ENCODE results near the gene ADAMTSL1.

Gene ADAMTSL1

DNA sequence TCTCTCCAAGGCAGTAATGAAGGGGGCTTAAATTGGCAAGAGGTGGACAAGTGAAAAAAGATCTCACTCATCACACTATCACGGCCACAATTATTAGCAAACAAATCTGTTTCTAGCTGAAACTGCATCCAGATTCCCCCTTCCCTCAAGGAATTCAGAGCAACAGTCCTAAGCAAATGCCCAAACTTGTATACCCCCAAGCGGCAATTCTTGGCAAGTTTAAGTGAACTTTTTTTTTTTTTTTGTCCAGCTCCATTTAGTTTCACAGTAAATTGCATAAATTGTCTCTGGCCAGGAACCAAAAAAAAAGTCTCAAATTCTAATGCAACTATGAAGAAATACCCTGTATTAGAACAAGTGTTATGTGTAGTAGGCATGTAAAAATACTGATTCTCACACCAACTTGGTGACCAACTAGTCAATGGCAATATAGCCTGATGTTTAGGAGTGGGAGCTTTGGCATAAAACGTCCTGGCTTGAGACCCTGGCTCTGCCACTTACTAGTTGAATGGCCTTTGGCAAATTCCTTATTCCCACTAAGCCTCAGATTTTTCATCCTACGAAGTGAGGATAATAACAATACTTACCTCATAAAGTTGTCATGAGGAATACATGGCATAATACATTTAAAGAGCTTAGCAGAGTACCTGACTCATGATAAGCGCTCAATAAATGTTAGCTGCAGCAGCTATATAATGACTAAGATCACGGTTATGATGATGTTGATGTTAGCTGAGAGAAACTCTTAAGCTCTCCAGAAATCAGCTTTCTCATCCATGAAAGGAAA is 193.2 kb downstream of the ADAMTSL1 start:
- no peak overlapping the region for H3K27ac ChIP-seq (ENCODE audit: low read length)
- no peaks in the 10 kb centered on the region for H3K36me3 ChIP-seq (replicated peaks; ENCODE audit: low read depth, low read length)
- no peaks in the 10 kb centered on the region for H3K9me3 ChIP-seq (ENCODE audit: insufficient read depth, low read length)
- no peak overlapping the region for H2AFZ ChIP-seq (ENCODE audit: low read depth, low read length)
- TF ChIP-seq EZH2phosphoT487 (IDR thresholded peaks at IDR 0.05; ENCODE audit: low read depth), result no peak
- TF ChIP-seq, protein P1, sequence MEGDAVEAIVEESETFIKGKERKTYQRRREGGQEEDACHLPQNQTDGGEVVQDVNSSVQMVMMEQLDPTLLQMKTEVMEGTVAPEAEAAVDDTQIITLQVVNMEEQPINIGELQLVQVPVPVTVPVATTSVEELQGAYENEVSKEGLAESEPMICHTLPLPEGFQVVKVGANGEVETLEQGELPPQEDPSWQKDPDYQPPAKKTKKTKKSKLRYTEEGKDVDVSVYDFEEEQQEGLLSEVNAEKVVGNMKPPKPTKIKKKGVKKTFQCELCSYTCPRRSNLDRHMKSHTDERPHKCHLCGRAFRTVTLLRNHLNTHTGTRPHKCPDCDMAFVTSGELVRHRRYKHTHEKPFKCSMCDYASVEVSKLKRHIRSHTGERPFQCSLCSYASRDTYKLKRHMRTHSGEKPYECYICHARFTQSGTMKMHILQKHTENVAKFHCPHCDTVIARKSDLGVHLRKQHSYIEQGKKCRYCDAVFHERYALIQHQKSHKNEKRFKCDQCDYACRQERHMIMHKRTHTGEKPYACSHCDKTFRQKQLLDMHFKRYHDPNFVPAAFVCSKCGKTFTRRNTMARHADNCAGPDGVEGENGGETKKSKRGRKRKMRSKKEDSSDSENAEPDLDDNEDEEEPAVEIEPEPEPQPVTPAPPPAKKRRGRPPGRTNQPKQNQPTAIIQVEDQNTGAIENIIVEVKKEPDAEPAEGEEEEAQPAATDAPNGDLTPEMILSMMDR (IDR thresholded peaks at IDR 0.05; ENCODE audit: low read depth, low read length), result no peak
- no peaks in the 10 kb centered on the region for H3K4me1 ChIP-seq (ENCODE audit: low read length)
- no peak overlapping the region for H3K4me3 ChIP-seq (ENCODE audit: low read length)
- no peaks in the 10 kb centered on the region for H3K27me3 ChIP-seq (ENCODE audit: low read depth, low read length)
- no peaks in the 10 kb centered on the region for H4K20me1 ChIP-seq (ENCODE audit: insufficient read depth, low read length)
- no peaks in the 10 kb centered on the region for H3K79me2 ChIP-seq (ENCODE audit: low read length)
- H3K4me2 ChIP-seq (ENCODE audit: low read length), result no peak overlapping the region
- H3K9ac ChIP-seq (ENCODE audit: low read length), result no peak overlapping the region

DNA sequence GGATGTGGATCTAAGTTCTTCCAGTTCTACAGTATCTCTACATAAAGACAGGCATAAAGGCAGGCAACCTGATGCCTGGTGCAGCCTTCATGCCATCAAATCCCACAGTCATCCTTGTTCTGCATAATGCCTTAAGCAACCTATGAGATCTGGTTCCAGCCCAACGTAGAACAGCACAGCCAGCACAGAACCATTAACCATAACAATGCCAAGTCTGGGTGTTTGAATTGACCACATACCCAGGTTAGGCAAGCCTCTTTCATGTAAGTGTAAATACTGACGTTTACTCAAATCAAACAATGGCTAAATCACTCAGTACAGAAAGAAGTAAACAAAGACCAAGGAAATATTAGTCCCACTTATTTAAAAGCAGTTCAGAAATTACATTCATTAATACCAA is 195.0 kb downstream of the ADAMTSL1 start:
- H3K9me3 ChIP-seq (ENCODE audit: insufficient read depth, low read length), result no peaks in the 10 kb centered on the region
- no peaks in the 10 kb centered on the region for H3K27me3 ChIP-seq (ENCODE audit: low read depth, low read length)
- no peaks in the 10 kb centered on the region for H3K79me2 ChIP-seq (ENCODE audit: low read length)
- H4K20me1 ChIP-seq (ENCODE audit: insufficient read depth, low read length), result no peaks in the 10 kb centered on the region
- no peaks in the 10 kb centered on the region for H3K36me3 ChIP-seq (replicated peaks; ENCODE audit: low read depth, low read length)
- no peak overlapping the region for H3K4me3 ChIP-seq (ENCODE audit: low read length)
- H2AFZ ChIP-seq (ENCODE audit: low read depth, low read length), result no peak overlapping the region
- H3K4me2 ChIP-seq (ENCODE audit: low read length), result no peak overlapping the region
- no peak for TF ChIP-seq EZH2phosphoT487 (IDR thresholded peaks at IDR 0.05; ENCODE audit: low read depth)
- TF ChIP-seq, protein P1 (IDR thresholded peaks at IDR 0.05; ENCODE audit: low read depth, low read length), result no peak
- no peak overlapping the region for H3K9ac ChIP-seq (ENCODE audit: low read length)
- no peak overlapping the region for H3K27ac ChIP-seq (ENCODE audit: low read length)
- no peaks in the 10 kb centered on the region for H3K4me1 ChIP-seq (ENCODE audit: low read length)

DNA sequence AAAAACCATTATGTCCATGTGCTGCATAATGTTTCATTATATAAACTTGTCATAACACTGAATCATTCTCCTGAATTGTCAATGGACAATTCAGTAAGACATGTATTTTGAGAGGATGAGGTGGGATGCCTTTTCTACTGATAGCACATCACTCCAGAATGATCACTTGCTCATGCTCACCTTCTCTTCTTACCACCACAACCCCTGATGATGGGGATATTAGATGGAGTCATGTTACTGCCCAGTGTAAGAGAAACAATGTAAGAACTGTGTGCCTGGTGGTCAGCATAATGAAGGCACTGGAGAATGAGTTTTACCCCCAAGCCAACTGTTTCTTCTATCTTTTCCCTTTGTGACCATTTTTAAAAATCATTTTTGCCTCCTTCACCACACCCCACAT is 198.8 kb downstream of the ADAMTSL1 start:
- H4K20me1 ChIP-seq (ENCODE audit: insufficient read depth, low read length), result no peaks in the 10 kb centered on the region
- peaks cover 19% of the 10 kb centered on the region for H3K4me1 ChIP-seq (ENCODE audit: low read length)
- H3K27ac ChIP-seq (ENCODE audit: low read length), result no peak overlapping the region
- H2AFZ ChIP-seq (ENCODE audit: low read depth, low read length), result no peak overlapping the region
- H3K9ac ChIP-seq (ENCODE audit: low read length), result no peak overlapping the region
- no peaks in the 10 kb centered on the region for H3K79me2 ChIP-seq (ENCODE audit: low read length)
- TF ChIP-seq EZH2phosphoT487 (IDR thresholded peaks at IDR 0.05; ENCODE audit: low read depth), result no peak
- TF ChIP-seq, protein P1 (IDR thresholded peaks at IDR 0.05; ENCODE audit: low read depth, low read length), result no peak
- no peak overlapping the region for H3K4me3 ChIP-seq (ENCODE audit: low read length)
- H3K9me3 ChIP-seq (ENCODE audit: insufficient read depth, low read length), result no peaks in the 10 kb centered on the region
- no peaks in the 10 kb centered on the region for H3K27me3 ChIP-seq (ENCODE audit: low read depth, low read length)
- H3K4me2 ChIP-seq (ENCODE audit: low read length), result no peak overlapping the region
- H3K36me3 ChIP-seq (replicated peaks; ENCODE audit: low read depth, low read length), result no peaks in the 10 kb centered on the region

DNA sequence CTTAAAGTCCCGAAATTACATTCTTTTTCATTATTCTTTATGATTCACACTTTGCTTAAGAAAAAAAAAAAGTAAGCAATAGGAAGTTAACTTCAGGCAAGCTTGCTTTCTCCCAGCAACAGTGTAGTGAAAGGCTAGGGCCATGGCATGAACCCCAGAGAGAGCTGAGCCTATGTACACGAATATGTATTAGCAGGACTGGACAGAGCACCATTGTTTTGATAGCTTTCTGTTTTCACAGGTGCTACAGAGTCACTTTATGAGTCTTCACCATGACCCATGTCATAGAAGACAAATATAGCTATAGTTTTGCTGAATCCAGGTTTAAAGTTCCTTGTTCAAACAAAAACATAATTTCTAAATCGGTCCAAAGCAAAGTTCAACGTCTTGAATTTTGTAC is 199.2 kb downstream of the ADAMTSL1 start:
- no peaks in the 10 kb centered on the region for H4K20me1 ChIP-seq (ENCODE audit: insufficient read depth, low read length)
- no peaks in the 10 kb centered on the region for H3K9me3 ChIP-seq (ENCODE audit: insufficient read depth, low read length)
- H3K79me2 ChIP-seq (ENCODE audit: low read length), result no peaks in the 10 kb centered on the region
- H3K27ac ChIP-seq (ENCODE audit: low read length), result no peak overlapping the region
- H3K4me2 ChIP-seq (ENCODE audit: low read length), result no peak overlapping the region
- H3K9ac ChIP-seq (ENCODE audit: low read length), result no peak overlapping the region
- H3K4me3 ChIP-seq (ENCODE audit: low read length), result no peak overlapping the region
- no peak overlapping the region for H2AFZ ChIP-seq (ENCODE audit: low read depth, low read length)
- H3K36me3 ChIP-seq (replicated peaks; ENCODE audit: low read depth, low read length), result no peaks in the 10 kb centered on the region
- peaks cover 19% of the 10 kb centered on the region for H3K4me1 ChIP-seq (ENCODE audit: low read length)
- no peaks in the 10 kb centered on the region for H3K27me3 ChIP-seq (ENCODE audit: low read depth, low read length)
- TF ChIP-seq, protein P1 (IDR thresholded peaks at IDR 0.05; ENCODE audit: low read depth, low read length), result no peak
- TF ChIP-seq EZH2phosphoT487 (IDR thresholded peaks at IDR 0.05; ENCODE audit: low read depth), result no peak

Data from OCI-LY3 (cell line).